GM15510 (cell line): ENCODE data around the gene RPTOR.

Source experiments
- POLR2A ChIP-seq: IDR thresholded peaks from 3 replicates; pipeline ENCODE4 v1.6.1; 2011; ENCODE audit warnings: borderline replicate concordance; ENCODE audit not compliant: insufficient read length; ENCODE audit errors: extremely low read depth

The RPTOR gene

DNA sequence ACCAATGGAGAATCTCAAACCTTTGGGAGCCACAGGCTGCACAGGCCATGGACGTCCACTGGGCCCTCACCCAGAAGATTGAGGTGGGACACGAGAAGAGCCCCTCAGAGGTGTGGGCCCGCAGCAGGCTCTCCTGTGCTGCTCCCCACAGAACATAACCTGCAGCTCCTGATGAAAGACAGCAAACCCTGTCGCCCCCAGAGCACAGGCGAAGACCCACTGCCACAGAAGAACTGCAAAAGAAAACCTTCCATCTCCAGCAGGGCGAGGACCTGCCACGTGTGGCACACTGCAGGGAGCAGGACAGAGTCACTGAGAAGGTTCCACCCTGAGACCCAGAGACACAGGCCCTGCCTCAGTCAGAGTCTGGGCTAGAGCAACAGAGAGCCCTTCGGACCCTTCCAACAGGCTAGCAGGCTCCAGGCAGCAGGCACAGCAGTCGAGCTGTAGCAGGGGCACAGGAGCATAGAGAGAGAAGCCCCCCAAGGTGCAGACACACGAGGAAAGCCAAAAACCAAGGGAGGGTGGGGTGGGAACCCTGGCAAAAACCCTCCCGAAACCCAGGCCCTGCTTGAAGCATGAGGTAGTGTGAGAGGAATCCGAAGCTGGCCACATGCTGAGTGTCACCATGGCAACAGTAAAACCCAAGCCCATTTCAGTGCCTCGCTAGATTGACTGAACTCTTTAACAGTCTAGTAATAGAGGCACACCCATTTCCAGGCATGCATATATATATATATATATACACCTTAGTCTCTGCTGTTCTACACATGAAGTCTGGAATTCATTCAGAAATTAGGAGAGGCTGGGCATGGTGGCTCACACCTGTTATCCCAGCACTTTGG is 387.0 kb downstream of the RPTOR start:
- no peak for TF ChIP-seq POLR2A

DNA sequence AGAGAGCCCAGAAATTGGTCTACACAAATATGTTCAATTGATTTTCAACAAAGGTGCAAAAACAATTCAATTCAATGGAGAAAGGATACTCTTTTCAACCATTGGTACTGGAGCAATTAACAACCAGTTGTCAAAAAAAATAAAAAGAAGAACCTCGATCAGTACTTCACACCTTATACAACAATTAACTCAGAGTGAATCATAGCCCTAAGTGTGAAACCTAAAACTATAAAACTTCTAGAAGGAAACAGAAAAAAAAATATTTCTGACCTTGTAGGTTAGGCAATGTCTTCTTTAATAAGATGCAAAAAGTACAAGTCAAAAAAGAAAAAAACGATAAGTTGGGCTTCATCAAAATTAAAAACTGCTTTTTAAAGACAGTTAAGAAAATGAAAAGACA is 390.9 kb downstream of the RPTOR start:
- no peak for TF ChIP-seq POLR2A

- TF ChIP-seq POLR2A, result no peak
These were observed 391.6 kb downstream of the RPTOR start for GRCh38 chr17:80936218-80936617.

- no peak for TF ChIP-seq POLR2A
These were observed 392.1 kb downstream of the RPTOR start for GRCh38 chr17:80936723-80937122.

DNA sequence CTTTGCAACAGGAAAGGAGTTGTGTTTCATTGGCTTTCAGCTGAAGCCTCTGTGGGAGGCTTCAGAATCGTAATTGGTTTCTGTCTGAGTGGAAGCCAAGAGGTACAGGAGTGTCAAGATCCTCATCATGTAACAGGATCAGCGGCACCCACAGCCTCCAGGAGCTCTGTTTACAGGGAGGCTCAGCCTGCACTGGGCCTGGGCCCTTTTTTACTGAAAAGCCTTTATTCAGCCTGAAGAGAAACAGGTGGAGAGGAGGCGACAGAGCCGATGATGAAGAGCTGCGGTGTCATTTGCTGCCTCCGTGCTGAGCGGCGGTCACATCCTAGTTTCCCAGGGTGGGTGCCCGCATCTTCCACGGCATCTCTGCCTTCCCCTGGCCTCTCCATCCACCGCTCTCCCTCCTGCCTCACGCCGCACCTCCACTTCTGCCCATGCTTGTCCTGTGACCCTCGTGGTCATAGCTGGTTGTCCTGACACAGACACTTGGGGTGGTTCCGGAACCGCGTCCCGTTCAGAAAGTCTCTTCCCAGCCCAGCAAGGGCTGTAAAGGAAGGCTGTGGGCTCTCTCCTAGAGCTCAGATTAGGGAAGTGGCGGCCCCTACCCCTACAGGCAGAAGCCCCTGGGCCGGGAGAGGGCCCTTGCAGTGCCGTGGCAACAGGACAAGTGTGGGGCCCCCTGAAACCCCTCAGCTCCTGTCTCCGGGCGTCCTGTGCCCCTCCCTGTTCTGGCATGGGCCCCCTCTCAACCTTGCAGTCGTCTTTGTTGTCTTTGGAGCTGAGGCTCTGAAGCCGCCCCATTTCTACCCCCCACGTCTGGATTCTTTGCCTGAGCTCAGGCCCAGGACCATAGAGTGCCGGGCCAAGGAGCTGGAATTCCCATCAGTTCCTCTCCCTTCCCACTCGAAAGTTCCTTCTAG is 393.1 kb downstream of the RPTOR start:
- no peak for TF ChIP-seq POLR2A

DNA sequence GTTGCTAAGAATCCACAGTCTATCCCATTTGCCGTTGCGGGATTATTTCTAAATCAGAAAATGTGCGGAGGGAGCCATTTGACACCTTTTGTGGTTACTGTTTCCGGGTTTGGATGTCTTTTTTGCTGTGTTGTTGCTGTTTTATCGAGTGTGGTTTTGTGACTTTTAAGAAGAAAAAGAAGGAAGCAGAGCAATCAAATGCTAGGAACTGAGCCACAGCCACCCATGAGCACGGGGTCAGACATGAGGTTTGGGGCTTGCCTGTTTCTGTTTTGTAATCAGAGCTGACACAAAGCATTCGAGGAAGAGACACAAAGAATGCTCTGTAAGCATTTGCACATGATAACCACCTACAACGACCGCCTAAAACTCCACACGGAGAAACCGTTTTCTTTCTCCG is 393.9 kb downstream of the RPTOR start:
- no peak for TF ChIP-seq POLR2A

DNA sequence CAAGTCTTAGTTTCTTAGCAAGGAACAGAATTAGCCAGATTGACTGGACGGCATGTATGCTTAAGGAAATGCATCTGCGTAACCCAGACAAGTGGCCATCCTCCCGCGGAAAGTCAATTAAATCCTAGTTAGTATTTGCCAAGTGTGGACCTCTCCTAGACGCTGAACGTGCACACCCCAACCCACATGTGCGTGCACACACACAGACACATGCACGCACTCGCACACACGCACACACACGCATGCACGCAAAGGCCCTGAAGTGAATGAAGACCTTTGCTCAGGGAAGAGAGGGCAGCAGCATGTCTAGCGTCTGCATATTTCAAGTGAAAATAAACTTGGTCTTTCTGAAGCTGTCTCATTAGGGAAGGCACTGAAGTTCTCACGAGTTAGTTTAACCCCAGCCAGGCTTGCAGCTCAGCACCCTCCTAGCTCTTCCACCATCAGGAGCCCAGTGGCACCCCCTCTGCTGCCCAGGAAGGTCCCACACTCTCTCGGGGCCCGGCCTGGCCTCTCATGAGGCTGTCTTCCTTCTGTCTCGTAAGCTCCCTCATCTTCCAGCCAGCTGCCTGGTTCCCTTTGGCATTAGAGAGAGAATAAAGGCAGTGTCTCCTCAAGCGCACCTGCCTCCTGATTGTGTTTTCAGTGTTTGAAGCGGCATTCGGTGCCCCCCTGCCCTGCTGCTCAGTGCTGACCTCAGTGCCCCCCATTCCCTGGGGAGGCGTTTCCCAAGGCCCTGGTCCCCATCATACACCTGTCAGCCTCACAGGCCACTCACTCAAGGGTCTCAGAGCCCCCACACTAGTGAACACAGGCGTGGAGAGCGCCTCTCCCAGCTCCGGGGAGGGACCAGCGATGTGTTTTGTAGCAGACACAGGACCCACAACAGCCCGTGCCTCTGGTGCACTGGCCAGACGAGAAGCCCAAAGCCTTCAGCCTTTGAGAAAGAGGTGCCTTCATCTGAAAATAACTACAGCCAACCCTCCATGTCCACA is 394.8 kb downstream of the RPTOR start:
- TF ChIP-seq POLR2A, result no peak

- no peak for TF ChIP-seq POLR2A
These were observed 395.8 kb downstream of the RPTOR start for GRCh38 chr17:80940171-80941123.

GRCh38 chr17:80941171-80941570 is 396.5 kb downstream of the RPTOR start:
- no peak for TF ChIP-seq POLR2A

- TF ChIP-seq POLR2A, result no peak
These were observed 397.2 kb downstream of the RPTOR start for GRCh38 chr17:80941743-80942422.

DNA sequence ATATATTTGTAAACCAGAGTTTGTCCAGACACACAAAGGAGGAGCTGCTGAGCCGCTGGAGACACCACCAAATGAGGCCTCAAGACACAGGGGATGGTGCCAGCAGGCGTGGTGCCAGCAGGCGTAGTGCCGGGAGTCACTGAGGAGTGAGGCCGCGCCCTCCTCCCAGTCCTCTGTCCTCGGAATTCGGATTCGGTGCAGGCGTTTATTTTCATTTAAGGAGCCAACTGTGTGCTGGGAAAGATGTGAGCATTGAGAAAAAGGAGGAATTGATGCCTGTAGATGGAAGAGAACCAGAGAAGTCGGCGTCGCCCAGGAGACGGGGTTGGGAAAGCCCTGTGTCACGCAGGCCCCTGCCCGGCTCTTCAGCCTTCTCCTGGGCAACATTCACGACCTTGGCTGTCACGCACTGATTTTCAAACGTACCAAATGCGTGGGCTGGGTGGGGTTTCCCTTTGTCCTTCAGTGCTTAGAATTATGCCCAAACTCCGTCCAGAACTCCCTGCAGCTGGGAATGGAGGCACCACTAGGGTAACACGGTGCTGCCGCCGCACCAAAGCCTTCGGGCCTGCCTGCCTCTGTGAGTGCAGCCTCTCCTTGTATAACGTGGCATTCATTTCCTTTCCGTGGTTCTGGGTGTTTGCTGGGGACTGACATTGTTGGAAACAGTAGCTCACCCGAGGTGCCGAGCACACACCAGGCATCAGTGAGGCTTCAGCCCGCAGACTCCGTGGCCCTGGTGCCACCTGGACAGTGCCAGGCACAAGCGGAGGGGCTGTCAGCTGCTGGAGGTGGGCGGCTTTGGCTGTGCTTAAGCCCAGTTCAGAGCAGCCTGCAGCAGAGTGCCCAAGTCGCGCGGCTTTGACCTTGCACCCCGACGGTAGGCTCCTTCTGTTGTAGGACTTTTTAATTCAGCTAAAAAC is 398.0 kb downstream of the RPTOR start:
- no peak for TF ChIP-seq POLR2A
